Activated effector memory CD4-positive, alpha-beta T cell treated with anti-CD3 and anti-CD28 coated beads, Interleukin-2, amount 50 U/mL, for 16 hours (primary cell): ENCODE data around the gene RASGRP3.

Experiments used
- DNase-seq: peaks from one replicate; pipeline ENCODE4 v3.0.0-alpha.2; 2020

RASGRP3 gene

GRCh38 chr2:33595385-33595784 is 118.9 kb downstream of the RASGRP3 start:
- no peak for DNase-seq

GRCh38 chr2:33597026-33597425 is 120.6 kb downstream of the RASGRP3 start:
- no peak for DNase-seq

- DNase-seq: peak; percentile 76
Observed at GRCh38 chr2:33598561-33599174, 122.2 kb downstream of the RASGRP3 start.

- peak; percentile 100 for DNase-seq
Observed at GRCh38 chr2:33599175-33599942, 122.9 kb downstream of the RASGRP3 start, which contains the start of gene FAM98A. FAM98A (minus strand) TSS chr2:33599299; CDS start chr2:33599221, 78 bp downstream.

GRCh38 chr2:33599943-33600192 is 123.4 kb downstream of the RASGRP3 start:
- no peak for DNase-seq

- no peak for DNase-seq
Observed at GRCh38 chr2:33602201-33602830, 125.9 kb downstream of the RASGRP3 start.

GRCh38 chr2:33603416-33603815 is 127.0 kb downstream of the RASGRP3 start:
- DNase-seq: no peak

- DNase-seq: no peak
Observed at GRCh38 chr2:33605056-33605455, 128.6 kb downstream of the RASGRP3 start.

- DNase-seq: no peak
Observed at GRCh38 chr2:33606100-33606499, 129.7 kb downstream of the RASGRP3 start.

- no peak for DNase-seq
Observed at GRCh38 chr2:33606622-33607021, 130.2 kb downstream of the RASGRP3 start.

GRCh38 chr2:33607251-33607721 is 130.8 kb downstream of the RASGRP3 start:
- no peak for DNase-seq

- no peak for DNase-seq
Observed at GRCh38 chr2:33607905-33608304, 131.5 kb downstream of the RASGRP3 start.

- DNase-seq: no peak
Observed at GRCh38 chr2:33614190-33614589, 137.7 kb downstream of the RASGRP3 start.
